NCI-H128 (cell line): ENCODE measurements around the gene CENPVL2.
"Not testable (repeated sequence)": the region's sequence is repeated elsewhere in the genome, so short reads cannot be mapped to it uniquely, and the experiment has no call there.

ENCODE experiments used
- DNase-seq: peaks from one replicate; lab custom pipeline; 2025; ENCODE audit not compliant: unreplicated experiment; lab: John Stamatoyannopoulos, UW

CENPVL2 gene

DNA sequence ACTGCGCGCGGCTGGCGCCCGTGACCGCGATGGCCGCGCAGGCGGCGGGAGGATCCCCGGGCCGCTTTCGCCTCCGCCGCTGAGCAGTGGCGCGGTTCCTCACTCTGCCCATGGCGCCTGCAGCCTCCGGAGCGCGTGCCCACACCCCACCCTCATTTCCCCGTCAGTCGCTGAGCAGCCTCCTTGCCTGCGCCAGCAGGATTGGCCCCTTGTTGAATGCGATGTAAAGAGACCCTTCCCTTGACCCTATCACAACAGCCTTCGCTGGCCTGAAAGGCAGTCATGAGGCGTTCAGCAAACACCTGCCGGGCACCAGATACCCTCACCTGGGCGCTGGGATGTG is at the start of gene CENPVL2:
TSS of gene CENPVL2 (minus strand) at position 112 of the 343 bp plus-strand sequence. CDS start at position 112, 0 bp downstream.
- DNase-seq: not testable (repeated sequence)

DNA sequence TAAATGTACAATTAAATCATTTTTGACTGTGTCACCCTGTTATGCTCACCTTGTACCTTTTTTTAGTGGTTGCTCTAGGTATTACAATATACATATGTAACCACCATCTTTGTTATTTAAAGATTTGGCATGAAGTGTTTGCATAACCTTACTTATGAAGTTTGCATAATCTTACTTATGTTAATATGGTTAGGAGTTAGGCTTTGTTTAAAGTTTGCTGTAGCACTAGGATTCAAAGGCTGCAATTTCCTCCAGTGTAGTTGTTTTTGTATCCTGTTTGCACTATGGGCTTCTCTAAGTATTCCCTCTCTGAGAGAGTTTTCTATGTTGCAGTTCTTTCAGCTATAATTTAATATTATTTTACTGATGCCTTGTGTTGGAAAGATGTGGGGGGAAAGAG is 45.6 kb upstream of the CENPVL2 start:
- no peak for DNase-seq

DNA sequence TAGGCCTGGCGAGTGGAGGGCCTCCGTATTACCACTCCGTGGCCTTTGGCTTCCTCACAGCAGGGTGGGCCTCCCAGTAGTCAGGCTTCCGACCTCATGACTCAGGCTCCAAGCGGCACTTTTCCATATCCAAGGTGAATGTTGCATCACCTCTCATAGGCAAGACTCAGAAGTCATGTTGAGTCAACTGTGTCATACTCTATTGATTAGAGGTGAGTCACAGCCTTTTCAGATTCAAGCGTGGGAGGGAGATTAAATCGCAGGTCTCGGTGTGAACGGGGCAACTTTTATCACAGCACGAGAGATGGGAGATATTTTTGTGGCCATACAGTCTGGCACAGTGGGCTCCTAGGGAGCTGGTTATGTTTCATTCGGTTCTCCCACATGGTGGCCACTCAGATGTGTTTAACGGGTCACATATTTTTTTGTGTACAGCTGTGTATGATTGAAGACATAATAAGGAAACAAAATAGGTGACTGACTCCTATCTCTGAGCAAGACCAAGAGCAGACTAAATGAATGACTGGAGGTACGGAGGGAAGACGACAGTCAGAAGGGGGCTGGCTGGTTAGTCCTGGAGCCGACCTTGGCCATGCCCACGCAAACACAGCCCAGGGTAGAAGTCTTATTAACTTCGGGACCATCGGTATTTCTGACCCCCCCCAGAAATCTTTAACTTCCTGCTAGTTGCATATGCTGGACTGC is 30.5 kb upstream of the CENPVL2 start:
- DNase-seq: not testable (repeated sequence)

DNA sequence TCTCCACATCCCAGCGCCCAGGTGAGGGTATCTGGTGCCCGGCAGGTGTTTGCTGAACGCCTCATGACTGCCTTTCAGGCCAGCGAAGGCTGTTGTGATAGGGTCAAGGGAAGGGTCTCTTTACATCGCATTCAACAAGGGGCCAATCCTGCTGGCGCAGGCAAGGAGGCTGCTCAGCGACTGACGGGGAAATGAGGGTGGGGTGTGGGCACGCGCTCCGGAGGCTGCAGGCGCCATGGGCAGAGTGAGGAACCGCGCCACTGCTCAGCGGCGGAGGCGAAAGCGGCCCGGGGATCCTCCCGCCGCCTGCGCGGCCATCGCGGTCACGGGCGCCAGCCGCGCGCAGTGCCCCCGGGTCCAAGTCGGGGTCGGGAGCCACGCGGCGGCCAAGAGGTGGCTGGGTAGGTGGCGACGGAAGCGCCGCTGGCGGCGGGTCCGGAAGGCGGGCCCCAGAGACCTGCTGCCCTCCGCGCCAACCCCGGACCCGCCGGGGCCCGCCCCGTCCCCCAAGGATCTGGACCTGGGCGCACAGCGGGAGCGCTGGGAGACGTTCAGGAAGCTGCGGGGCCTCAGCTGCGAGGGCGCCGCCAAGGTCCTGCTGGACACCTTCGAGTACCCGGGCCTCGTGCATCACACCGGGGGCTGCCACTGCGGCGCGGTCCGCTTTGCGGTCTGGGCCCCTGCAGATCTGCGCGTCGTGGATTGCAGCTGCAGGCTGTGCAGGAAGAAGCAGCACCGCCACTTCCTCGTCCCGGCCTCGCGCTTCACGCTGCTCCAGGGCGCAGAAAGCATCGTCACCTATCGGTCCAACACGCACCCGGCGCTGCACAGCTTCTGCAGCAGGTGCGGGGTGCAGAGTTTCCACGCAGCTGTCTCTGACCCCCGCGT is 27.9 kb upstream of the CENPVL2 start, which contains the start of gene CENPVL1:
TSS of gene CENPVL1 (plus strand) at position 236 of the 888 bp plus-strand sequence. CDS start at position 236, 0 bp downstream.
- DNase-seq: not testable (repeated sequence)

DNA sequence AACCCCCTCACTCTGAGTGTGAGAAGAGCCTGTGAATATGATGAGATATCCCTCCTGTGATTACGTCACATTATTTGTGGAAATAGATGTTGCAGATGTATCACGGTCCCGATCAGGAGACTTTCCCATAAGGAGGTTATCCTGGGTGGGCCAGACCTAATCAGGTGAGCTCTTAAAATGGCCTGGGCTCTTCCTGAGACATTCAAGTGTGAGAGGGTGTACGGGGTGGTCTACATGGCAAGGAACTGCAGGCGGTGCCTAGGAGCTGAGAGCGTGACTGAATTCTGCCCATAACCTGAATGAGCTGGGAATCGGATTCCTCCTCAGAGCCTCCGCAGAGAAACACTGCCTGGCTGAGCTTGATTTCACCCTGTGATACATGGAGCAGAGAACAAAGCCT is 14.8 kb upstream of the CENPVL2 start:
- DNase-seq: no peak

DNA sequence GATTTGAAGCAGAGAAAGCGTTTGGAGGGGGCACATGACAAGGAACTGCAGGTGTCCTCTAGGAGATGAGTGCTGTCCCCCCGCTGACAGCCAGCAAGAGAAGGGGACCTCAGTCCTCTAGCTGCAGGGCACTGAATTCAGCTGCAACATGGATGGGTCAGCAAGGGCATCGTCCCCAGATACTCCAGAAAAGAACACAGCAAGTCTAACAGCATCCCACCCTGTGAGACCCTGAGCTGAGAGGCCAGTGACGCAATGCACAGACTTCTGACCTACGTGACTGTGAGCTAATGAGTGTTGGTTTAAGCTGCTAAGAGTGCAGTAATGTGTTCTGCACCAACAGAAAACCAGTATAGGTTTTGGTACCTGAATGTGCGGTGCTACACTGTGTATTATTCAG is 11.6 kb upstream of the CENPVL2 start:
- no peak for DNase-seq

DNA sequence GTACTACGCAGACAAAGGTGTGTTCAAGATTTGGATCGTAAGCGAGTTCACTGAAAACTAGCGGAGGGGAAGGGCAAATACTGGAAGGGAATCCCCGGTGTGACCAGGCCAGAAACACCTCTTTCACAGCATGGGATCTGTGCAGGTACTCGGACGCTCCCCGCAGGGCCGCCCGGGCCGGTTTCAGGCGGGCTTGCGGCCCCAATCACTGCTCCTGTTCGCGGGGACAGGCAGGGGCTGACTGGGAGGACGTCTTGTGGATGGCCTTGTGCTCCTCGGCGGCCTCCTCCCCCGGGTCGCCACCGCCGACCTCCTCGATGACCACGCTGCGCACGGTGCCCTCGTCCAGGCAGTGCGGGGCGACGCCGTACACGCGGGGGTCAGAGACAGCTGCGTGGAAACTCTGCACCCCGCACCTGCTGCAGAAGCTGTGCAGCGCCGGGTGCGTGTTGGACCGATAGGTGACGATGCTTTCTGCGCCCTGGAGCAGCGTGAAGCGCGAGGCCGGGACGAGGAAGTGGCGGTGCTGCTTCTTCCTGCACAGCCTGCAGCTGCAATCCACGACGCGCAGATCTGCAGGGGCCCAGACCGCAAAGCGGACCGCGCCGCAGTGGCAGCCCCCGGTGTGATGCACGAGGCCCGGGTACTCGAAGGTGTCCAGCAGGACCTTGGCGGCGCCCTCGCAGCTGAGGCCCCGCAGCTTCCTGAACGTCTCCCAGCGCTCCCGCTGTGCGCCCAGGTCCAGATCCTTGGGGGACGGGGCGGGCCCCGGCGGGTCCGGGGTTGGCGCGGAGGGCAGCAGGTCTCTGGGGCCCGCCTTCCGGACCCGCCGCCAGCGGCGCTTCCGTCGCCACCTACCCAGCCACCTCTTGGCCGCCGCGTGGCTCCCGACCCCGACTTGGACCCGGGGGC is 567 bp downstream of the CENPVL2 start:
- not testable (repeated sequence) for DNase-seq

DNA sequence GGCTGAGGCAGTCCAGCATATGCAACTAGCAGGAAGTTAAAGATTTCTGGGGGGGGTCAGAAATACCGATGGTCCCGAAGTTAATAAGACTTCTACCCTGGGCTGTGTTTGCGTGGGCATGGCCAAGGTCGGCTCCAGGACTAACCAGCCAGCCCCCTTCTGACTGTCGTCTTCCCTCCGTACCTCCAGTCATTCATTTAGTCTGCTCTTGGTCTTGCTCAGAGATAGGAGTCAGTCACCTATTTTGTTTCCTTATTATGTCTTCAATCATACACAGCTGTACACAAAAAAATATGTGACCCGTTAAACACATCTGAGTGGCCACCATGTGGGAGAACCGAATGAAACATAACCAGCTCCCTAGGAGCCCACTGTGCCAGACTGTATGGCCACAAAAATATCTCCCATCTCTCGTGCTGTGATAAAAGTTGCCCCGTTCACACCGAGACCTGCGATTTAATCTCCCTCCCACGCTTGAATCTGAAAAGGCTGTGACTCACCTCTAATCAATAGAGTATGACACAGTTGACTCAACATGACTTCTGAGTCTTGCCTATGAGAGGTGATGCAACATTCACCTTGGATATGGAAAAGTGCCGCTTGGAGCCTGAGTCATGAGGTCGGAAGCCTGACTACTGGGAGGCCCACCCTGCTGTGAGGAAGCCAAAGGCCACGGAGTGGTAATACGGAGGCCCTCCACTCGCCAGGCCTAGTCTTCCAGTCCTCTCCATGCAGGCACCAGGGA is 2.8 kb downstream of the CENPVL2 start:
- DNase-seq: not testable (repeated sequence)

DNA sequence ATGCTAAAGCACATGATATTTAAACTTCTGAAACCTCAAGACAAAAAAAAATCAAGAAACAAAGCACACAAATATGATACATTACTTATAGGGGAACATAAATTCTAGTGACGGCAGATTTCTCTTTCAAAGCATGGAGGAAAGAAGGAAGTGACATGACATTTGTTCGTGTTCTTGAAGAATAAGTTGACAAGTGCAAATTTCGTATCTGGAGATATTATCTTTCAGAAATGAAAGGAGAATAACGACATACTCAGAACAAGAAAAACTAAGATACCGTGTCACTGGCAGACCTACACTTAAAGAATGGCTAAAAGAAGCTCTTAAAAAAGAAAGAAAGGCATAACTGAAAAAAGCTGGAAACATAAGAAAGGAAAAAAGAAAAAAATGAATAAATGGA is 16.6 kb downstream of the CENPVL2 start:
- DNase-seq: no peak

DNA sequence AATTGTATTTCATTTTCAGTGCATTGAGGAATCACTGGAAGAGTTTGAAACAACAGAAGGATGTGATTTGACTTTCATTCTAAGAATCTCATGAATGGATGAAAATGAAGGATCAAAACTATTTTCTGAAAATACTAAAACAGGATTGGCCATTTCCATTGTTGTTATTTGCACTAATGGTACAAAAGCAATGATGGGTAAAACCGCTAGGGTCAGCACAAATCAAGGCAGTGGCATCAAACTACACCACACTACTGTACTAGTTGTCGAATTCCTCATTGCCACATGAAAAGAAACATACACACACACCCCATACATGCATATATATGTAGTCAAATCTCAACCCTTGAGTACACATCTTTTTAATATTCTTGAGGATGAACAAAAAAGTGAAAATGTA is 39.3 kb downstream of the CENPVL2 start:
- no peak for DNase-seq

DNA sequence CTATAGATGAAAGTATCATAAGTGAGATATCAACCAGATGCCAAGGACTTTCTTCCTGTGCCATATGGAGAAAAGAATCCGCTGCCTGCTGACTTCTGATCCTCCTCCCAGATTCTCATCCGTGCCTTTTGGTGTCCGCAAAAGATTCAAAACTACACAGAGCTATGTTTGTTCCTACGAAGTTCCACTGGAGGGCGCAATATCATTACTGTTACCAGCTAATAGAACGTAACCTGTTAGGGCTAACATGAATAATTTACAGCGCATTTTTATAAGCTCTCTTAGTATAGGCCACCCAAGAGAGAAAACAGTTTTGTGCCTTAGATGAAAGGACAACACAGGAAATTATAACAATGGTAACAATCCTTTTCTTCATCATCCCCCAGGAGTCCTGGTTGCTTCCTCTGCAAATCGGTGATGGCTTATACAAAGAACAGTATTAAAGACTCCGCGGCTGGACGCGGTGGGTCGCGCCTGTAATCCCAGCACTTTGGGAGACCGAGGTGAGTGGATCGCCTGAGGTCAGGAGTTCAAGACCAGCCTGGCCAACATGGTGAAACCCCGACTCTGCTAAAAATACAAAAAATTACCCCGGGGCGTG is 41.1 kb downstream of the CENPVL2 start:
- DNase-seq: peak; percentile 23

DNA sequence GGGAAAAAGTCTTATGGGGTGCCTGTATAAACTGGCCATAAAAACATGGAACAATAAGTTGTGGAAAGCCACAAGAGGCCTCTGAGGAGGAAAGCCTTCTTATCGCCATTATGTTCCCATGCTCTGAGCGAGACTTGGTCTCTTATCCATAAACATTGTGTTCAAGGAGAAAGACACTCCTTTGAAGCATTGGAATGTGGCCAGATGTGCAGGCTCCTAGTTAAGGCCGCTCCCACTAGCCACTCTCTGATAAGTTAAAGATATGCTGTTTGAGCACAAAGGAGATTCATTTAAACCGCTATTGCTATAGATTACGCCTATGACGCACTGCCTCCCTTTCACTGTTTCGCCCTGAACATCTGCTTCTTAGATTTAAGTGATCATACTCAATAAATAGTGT is 46.1 kb downstream of the CENPVL2 start:
- not testable (repeated sequence) for DNase-seq
